OCI-LY1 (cell line): ENCODE data around the gene TYRP1.

ENCODE experiments used
- H2AFZ ChIP-seq: fragments of 200-600 bp; sonication (generic), shearing (Covaris generic); 2 replicates; pipeline ENCODE4 v1.6.0; 2014; ENCODE audit warnings: antibody characterized with exemption, mild to moderate bottlenecking, low read length
- H3F3A ChIP-seq: fragments of 200-600 bp; sonication (generic), shearing (Covaris generic); 2 replicates; pipeline ENCODE4 v1.6.0; 2014; ENCODE audit warnings: mild to moderate bottlenecking, antibody characterized with exemption, low read length, moderate library complexity; ENCODE audit not compliant: insufficient read depth
- H3K27ac ChIP-seq: fragments of 200-600 bp; sonication (generic); 2 replicates; pipeline ENCODE4 v1.5.1; 2014; ENCODE audit warnings: low read length, mixed run types, mild to moderate bottlenecking, low read depth; ENCODE audit not compliant: poor library complexity, severe bottlenecking
- H3K27me3 ChIP-seq: fragments of 200-600 bp; sonication (generic); 2 replicates; pipeline ENCODE4 v1.6.0; 2014; ENCODE audit warnings: antibody characterized with exemption, mild to moderate bottlenecking, low read length, moderate library complexity; ENCODE audit not compliant: insufficient read depth
- H3K36me3 ChIP-seq: fragments of 200-600 bp; sonication (generic); 2 replicates; pipeline ENCODE4 v1.6.1; 2014; ENCODE audit warnings: mild to moderate bottlenecking, antibody characterized with exemption, low read length, moderate library complexity, mixed read lengths; ENCODE audit not compliant: insufficient read depth
- H3K4me1 ChIP-seq: fragments of 200-600 bp; sonication (generic); 2 replicates; pipeline ENCODE4 v1.5.1; 2014; ENCODE audit warnings: mild to moderate bottlenecking, low read length, moderate library complexity; ENCODE audit not compliant: insufficient read depth, severe bottlenecking
- H3K4me2 ChIP-seq: fragments of 200-600 bp; sonication (generic), shearing (Covaris generic); 2 replicates; pipeline ENCODE4 v1.6.1; 2014; ENCODE audit warnings: low read length
- H3K4me3 ChIP-seq: fragments of 200-600 bp; sonication (generic); 2 replicates; pipeline ENCODE4 v1.5.1; 2014; ENCODE audit warnings: low read length, low read depth, mild to moderate bottlenecking, mixed read lengths; ENCODE audit not compliant: poor library complexity, severe bottlenecking
- H3K79me2 ChIP-seq: fragments of 200-600 bp; shearing (Covaris generic); 2 replicates; pipeline ENCODE4 v1.6.1; 2016; ENCODE audit warnings: mixed run types, low read length, mixed read lengths; ENCODE audit not compliant: insufficient read depth
- H3K9ac ChIP-seq: fragments of 200-600 bp; sonication (generic), shearing (Covaris generic); 2 replicates; pipeline ENCODE4 v1.6.1; 2014; ENCODE audit warnings: mild to moderate bottlenecking, low read length, mixed read lengths
- H3K9me2 ChIP-seq: fragments of 200-600 bp; sonication (generic), shearing (Covaris generic); 2 replicates; pipeline ENCODE4 v1.6.1; 2014; ENCODE audit warnings: low read depth, mild to moderate bottlenecking, low read length, mixed read lengths
- H3K9me3 ChIP-seq: fragments of 200-600 bp; shearing (Covaris generic); 2 replicates; pipeline ENCODE4 v1.6.1; 2014; ENCODE audit warnings: low read length, mixed read lengths
- H4K20me1 ChIP-seq: fragments of 200-600 bp; sonication (generic), shearing (Covaris generic); 2 replicates; pipeline ENCODE4 v1.6.0; 2016; ENCODE audit warnings: mild to moderate bottlenecking, low read length; ENCODE audit not compliant: insufficient read depth
- EZH2 ChIP-seq: fragments of 200-600 bp; sonication (generic), shearing (Covaris generic); IDR thresholded peaks from 2 replicates; pipeline ENCODE4 v1.8.0; 2017; ENCODE audit warnings: borderline replicate concordance, mixed run types, mild to moderate bottlenecking, antibody characterized with exemption, low read length, moderate library complexity, mixed read lengths
- TF ChIP-seq, protein P1 (sequence below): fragments of 200-600 bp; sonication (generic), shearing (Covaris generic); IDR thresholded peaks from 2 replicates; pipeline ENCODE4 v1.5.1; 2017; ENCODE audit warnings: mild to moderate bottlenecking, antibody characterized with exemption, low read length, moderate library complexity, mixed read lengths

The TYRP1 gene

DNA sequence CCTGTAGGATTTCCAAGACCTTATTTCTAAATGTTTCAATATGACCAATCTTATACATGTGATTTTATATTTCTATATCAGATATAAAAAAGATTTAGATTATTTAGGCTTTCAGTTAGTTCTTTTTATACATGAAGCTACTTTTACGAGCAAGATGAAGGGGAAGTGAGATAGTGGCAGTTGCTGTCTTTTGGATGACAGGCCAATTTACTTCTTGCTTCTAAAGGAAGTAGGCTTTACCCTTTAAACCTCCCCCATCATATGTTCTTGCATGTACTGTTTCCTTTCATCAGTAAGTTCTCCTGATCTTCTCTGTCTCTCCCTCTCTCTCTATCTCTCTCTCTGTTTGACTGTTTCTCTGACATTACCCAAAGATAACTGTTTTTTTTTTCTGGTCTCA, 4.0 kb upstream of the TYRP1 start:
- Histone ChIP-seq H3K4me1 (no peaks in the 10 kb centered on the region), H3K4me3 (no peak overlapping the region), H3K27me3 (no peaks in the 10 kb centered on the region), H3K9me3 (no peaks in the 10 kb centered on the region), H3K9ac (no peak overlapping the region), H2AFZ (no peak overlapping the region), H3K27ac (no peak overlapping the region), H3K9me2 (no peaks in the 10 kb centered on the region), H3K79me2 (no peaks in the 10 kb centered on the region), H3K4me2 (no peak overlapping the region), H4K20me1 (no peaks in the 10 kb centered on the region), H3K36me3 (no peaks in the 10 kb centered on the region), H3F3A (no peaks in the 10 kb centered on the region)
- TF ChIP-seq, protein P1, sequence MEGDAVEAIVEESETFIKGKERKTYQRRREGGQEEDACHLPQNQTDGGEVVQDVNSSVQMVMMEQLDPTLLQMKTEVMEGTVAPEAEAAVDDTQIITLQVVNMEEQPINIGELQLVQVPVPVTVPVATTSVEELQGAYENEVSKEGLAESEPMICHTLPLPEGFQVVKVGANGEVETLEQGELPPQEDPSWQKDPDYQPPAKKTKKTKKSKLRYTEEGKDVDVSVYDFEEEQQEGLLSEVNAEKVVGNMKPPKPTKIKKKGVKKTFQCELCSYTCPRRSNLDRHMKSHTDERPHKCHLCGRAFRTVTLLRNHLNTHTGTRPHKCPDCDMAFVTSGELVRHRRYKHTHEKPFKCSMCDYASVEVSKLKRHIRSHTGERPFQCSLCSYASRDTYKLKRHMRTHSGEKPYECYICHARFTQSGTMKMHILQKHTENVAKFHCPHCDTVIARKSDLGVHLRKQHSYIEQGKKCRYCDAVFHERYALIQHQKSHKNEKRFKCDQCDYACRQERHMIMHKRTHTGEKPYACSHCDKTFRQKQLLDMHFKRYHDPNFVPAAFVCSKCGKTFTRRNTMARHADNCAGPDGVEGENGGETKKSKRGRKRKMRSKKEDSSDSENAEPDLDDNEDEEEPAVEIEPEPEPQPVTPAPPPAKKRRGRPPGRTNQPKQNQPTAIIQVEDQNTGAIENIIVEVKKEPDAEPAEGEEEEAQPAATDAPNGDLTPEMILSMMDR = no peak
- no peak for TF ChIP-seq EZH2

DNA sequence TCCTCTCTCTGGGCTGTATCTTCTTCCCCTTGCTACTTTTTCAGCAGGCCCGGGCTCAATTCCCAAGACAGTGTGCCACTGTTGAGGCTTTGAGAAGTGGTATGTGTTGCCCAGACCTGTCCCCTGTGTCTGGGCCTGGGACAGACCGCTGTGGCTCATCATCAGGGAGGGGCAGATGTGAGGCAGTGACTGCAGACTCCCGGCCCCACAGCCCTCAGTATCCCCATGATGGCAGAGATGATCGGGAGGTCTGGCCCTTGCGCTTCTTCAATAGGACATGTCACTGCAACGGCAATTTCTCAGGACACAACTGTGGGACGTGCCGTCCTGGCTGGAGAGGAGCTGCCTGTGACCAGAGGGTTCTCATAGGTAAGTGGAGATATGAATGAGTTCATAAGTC, 828 bp downstream of the TYRP1 start:
- Histone ChIP-seq H3K9me3 (no peaks in the 10 kb centered on the region), H3K27me3 (no peaks in the 10 kb centered on the region), H4K20me1 (no peaks in the 10 kb centered on the region), H3K79me2 (no peaks in the 10 kb centered on the region), H3K36me3 (no peaks in the 10 kb centered on the region), H3F3A (no peaks in the 10 kb centered on the region), H2AFZ (no peak overlapping the region), H3K4me2 (no peak overlapping the region), H3K9ac (no peak overlapping the region), H3K4me3 (no peak overlapping the region), H3K27ac (no peak overlapping the region), H3K4me1 (no peaks in the 10 kb centered on the region), H3K9me2 (no peaks in the 10 kb centered on the region)
- TF ChIP-seq, protein P1 = no peak
- TF ChIP-seq EZH2 = no peak

DNA sequence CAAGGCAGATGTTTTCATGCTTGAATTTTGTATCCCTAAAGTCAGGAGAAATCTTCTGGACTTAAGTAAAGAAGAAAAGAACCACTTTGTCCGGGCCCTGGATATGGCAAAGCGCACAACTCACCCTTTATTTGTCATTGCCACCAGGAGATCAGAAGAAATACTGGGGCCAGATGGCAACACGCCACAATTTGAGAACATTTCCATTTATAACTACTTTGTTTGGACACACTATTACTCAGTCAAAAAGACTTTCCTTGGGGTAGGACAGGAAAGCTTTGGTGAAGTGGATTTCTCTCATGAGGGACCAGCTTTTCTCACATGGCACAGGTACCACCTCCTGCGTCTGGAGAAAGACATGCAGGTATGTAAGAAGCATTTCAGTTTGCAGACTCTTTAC, 2.3 kb downstream of the TYRP1 start:
- H3K4me1 ChIP-seq = no peaks in the 10 kb centered on the region
- H3F3A ChIP-seq = no peaks in the 10 kb centered on the region
- no peak for TF ChIP-seq EZH2
- TF ChIP-seq, protein P1 = no peak
- no peaks in the 10 kb centered on the region for H3K27me3 ChIP-seq
- H3K9ac ChIP-seq = no peak overlapping the region
- H3K9me3 ChIP-seq = no peaks in the 10 kb centered on the region
- H3K79me2 ChIP-seq = no peaks in the 10 kb centered on the region
- no peaks in the 10 kb centered on the region for H4K20me1 ChIP-seq
- no peak overlapping the region for H2AFZ ChIP-seq
- no peak overlapping the region for H3K4me2 ChIP-seq
- H3K4me3 ChIP-seq = no peak overlapping the region
- no peak overlapping the region for H3K27ac ChIP-seq
- no peaks in the 10 kb centered on the region for H3K36me3 ChIP-seq
- no peaks in the 10 kb centered on the region for H3K9me2 ChIP-seq
